ENCODE measurements around the gene SNX15. TPM values are rescaled to one million over a fixed set of nuclear protein-coding genes. Genes with fewer than 3 reads are reported as not detected.

The SNX15 gene
- total and polyA plus RNA-seq, 12 donors: 16.4 to 35.9 (median 22.5) TPM

GRCh38 chr11:65084598-65085375 lies 57.5 kb downstream of the SNX15 start:
- peak overlapping the region; percentile 41 to 93 (median 80) for H3K4me3 ChIP-seq
- H3K27me3 ChIP-seq: no peaks in the 10 kb centered on the region
- peaks cover 12 to 20% of the 10 kb centered on the region in 2 donors for H3K4me1 ChIP-seq (replicated peaks in 1 of 2)
- intact Hi-C loops (cut with DNase I): no loop called here
- peaks cover 0 to 44% of the 10 kb centered on the region in 2 donors for H3K36me3 ChIP-seq (replicated peaks in 1 of 2)
- DNase-seq: no peak
- WGBS, 4 donors: 20 to 42% (median 35%) methylated on average over 16 to 23 of the region's 23 CpGs
- TF ChIP-seq POLR2A (IDR thresholded peaks at IDR 0.05) (no peak), CTCF (IDR thresholded peaks at IDR 0.05) (no peak)
- H3K27ac ChIP-seq: peak overlapping the region; percentile 84 to 93 (median 90)
- H3K9me3 ChIP-seq (replicated peaks in 1 of 3): no peaks in the 10 kb centered on the region

- Histone ChIP-seq H3K27me3 (no peaks in the 10 kb centered on the region), H3K4me1 (replicated peaks in 1 of 2) (peaks cover 12 to 20% of the 10 kb centered on the region in 2 donors), H3K9me3 (replicated peaks in 1 of 3) (no peaks in the 10 kb centered on the region), H3K27ac (no peak overlapping the region), H3K36me3 (replicated peaks in 1 of 2) (peaks cover 0 to 46% of the 10 kb centered on the region in 2 donors), H3K4me3 (no peak overlapping the region)
- no peak for TF ChIP-seq POLR2A (IDR thresholded peaks at IDR 0.05)
- no peak for TF ChIP-seq CTCF (IDR thresholded peaks at IDR 0.05)
- WGBS, 4 donors: 75 to 87% (median 81%) methylated on average over 4 of the region's 4 CpGs
- no peak for DNase-seq
- intact Hi-C loops (cut with DNase I): no loop called here
Measured at GRCh38 chr11:65085446-65085845, 58.2 kb downstream of the SNX15 start.

- H3K27ac ChIP-seq: no peak overlapping the region
- 78 to 91% (median 85%) methylated on average over 3 to 9 of the region's 9 CpGs for WGBS, 4 donors
- H3K9me3 ChIP-seq (replicated peaks in 1 of 3): no peaks in the 10 kb centered on the region
- peaks cover 12 to 20% of the 10 kb centered on the region in 2 donors for H3K4me1 ChIP-seq (replicated peaks in 1 of 2)
- TF ChIP-seq CTCF (IDR thresholded peaks at IDR 0.05) (no peak), POLR2A (IDR thresholded peaks at IDR 0.05) (no peak)
- H3K27me3 ChIP-seq: no peaks in the 10 kb centered on the region
- peaks cover 0 to 46% of the 10 kb centered on the region in 2 donors for H3K36me3 ChIP-seq (replicated peaks in 1 of 2)
- no peak overlapping the region for H3K4me3 ChIP-seq
- intact Hi-C loops (cut with DNase I): no loop called here
- no peak for DNase-seq
Measured at GRCh38 chr11:65086809-65087208, 59.6 kb downstream of the SNX15 start.

GRCh38 chr11:65087216-65087615 lies 60.0 kb downstream of the SNX15 start:
- Histone ChIP-seq H3K4me3 (no peak overlapping the region), H3K27ac (no peak overlapping the region), H3K36me3 (replicated peaks in 1 of 2) (peaks cover 0 to 46% of the 10 kb centered on the region in 2 donors), H3K9me3 (replicated peaks in 1 of 3) (no peaks in the 10 kb centered on the region), H3K4me1 (replicated peaks in 1 of 2) (peaks cover 12 to 20% of the 10 kb centered on the region in 2 donors), H3K27me3 (no peaks in the 10 kb centered on the region)
- DNase-seq: peak in 5 of 7 donors; percentile 41 to 67 (median 44)
- 60 to 78% (median 62%) methylated on average over 11 of the region's 11 CpGs for WGBS, 4 donors
- intact Hi-C loops (cut with DNase I): no loop called here
- TF ChIP-seq CTCF (IDR thresholded peaks at IDR 0.05): no peak
- TF ChIP-seq POLR2A (IDR thresholded peaks at IDR 0.05): no peak

All from adrenal gland (tissue), 12 donors.